ENCODE data around the gene BAHCC1.
A peak's percentile ranks its signal among the peaks of the same experiment; 100 is the strongest.

- TF ChIP-seq CTCF (IDR thresholded peaks at IDR 0.05; ENCODE audit: control extremely low read depth in 1 of 3, insufficient read depth in 1 of 3, low read depth in 1 of 3, low read length in 3 of 3) = no peak
- TF ChIP-seq EZH2 (IDR thresholded peaks at IDR 0.05; ENCODE audit: low read depth, low read length, severe bottlenecking) = peak; percentile 68
- TF ChIP-seq POLR2AphosphoS5 (IDR thresholded peaks at IDR 0.05; ENCODE audit: low read depth, low read length) = no peak
- TF ChIP-seq E2F6 (IDR thresholded peaks at IDR 0.05) = no peak
Observed at GRCh38 chr17:81391936-81392908, 3.0 kb upstream of the BAHCC1 start.

Measured in H1 (cell line).